ENCODE measurements around the gene ARHGEF39. TPM values are rescaled to one million over a fixed set of nuclear protein-coding genes. Genes with fewer than 3 reads are reported as not detected.

ARHGEF39 gene
- total and polyA plus RNA-seq, 9 of the 15 experiments (the other 6 are each of a cell fraction or from before 2014, with no cell fraction given), result 2.8 to 21.7 (median 12.9) TPM

GRCh38 chr9:35680331-35681105 is 15.5 kb upstream of the ARHGEF39 start:
- no peaks in the 10 kb centered on the region for H3K9me3 ChIP-seq (replicated peaks; ENCODE audit: control insufficient read depth, insufficient read depth, low read depth, low read length)
- ChIA-PET POLR2A (interaction anchor here (0.6 to 1.9 kb wide), 7 partner anchors 9 to 171 kb away, joined by 3 to 6 read pairs (median 3); partner anchors contain the start of genes ARHGEF39, CCDC107, CREB3 and RMRP), CTCF (ENCODE audit: low intra/inter-chr PET ratio) (no interaction called here)
- H3K4me1 ChIP-seq (replicated peaks in 1 of 2; ENCODE audit: control insufficient read depth in 2 of 2, insufficient read depth in 2 of 2, low read length in 2 of 2), result peaks cover 4 to 9% of the 10 kb centered on the region in 2 experiments; a peak in 4 of 5 replicates
- DNase-seq (ENCODE audit: extremely low read depth in 1 of 4, low spot score in 3 of 4), result peak in 1 of 4 experiments; percentile 33
- peak; percentile 61 for FAIRE-seq
- no peak overlapping the region for H2AFZ ChIP-seq (ENCODE audit: low read depth, low read length)
- in situ Hi-C loops (cut with MboI), result no loop called here
- no peaks in the 10 kb centered on the region for H4K20me1 ChIP-seq (replicated peaks; ENCODE audit: control insufficient read depth, insufficient read depth, low read length)
- peaks cover 7% of the 10 kb centered on the region; the same call in 2 of the 3 replicates for H3K36me3 ChIP-seq (ENCODE audit: control insufficient read depth, insufficient read depth, low read length)
- peak; percentile 88 for ATAC-seq
- no peaks in the 10 kb centered on the region for H3K27me3 ChIP-seq (ENCODE audit: control insufficient read depth in 2 of 2, insufficient read depth in 2 of 2, low read length in 2 of 2)
- 30% methylated on average over 13 of the region's 15 CpGs for WGBS (ENCODE audit: insufficient coverage, low coverage, missing lambda C conversion rate)
- H3K4me2 ChIP-seq (ENCODE audit: insufficient read depth, low read length), result no peak overlapping the region
- H3K79me2 ChIP-seq (ENCODE audit: control insufficient read depth, insufficient read depth, low read length), result no peaks in the 10 kb centered on the region
- no peak overlapping the region for H3K27ac ChIP-seq (ENCODE audit: extremely low read depth, low read depth, low read length)
- no TSS peak for BruUV-seq (replicated peaks)
- peak overlapping the region in 1 of 2 experiments; percentile 37; a peak in 1 of 4 replicates for H3K9ac ChIP-seq (ENCODE audit: insufficient read depth in 1 of 2, low read depth in 2 of 2, low read length in 2 of 2)
- H3K9me1 ChIP-seq (ENCODE audit: control insufficient read depth, insufficient read depth, low read length), result no peaks in the 10 kb centered on the region
- intact Hi-C loops (cut with micrococcal nuclease), result no loop called here
- TF ChIP-seq SMAD1 (IDR thresholded peaks at IDR 0.05; ENCODE audit: low read depth, low read length, partially characterized antibody) (no peak), PTRF (tag; IDR thresholded peaks at IDR 0.05) (no peak), NRF1 (conservative IDR thresholded peaks at IDR 0.05 in 1 of 2, IDR thresholded peaks at IDR 0.05 in 1 of 2) (0 out of 4 replicates have a peak, but pooled peaks of 1 of the 2 experiments have one; percentile 30), SREBF2 (CRISPR knock-in tag; IDR thresholded peaks at IDR 0.05) (no peak), RB1 (IDR thresholded peaks at IDR 0.05; ENCODE audit: low read depth) (no peak), FOXA3 (CRISPR knock-in tag; conservative IDR thresholded peaks at IDR 0.05 in 1 of 2, IDR thresholded peaks at IDR 0.05 in 1 of 2) (peak in 1 of 2 experiments; percentile 77; a peak in 2 of 4 replicates)
- no peak overlapping the region for H3K4me3 ChIP-seq
